WTC11 (cell line): Measurements from ENCODE around the gene PAIP1. TPM values are rescaled to one million over a fixed set of nuclear protein-coding genes. Genes with fewer than 3 reads are reported as not detected.
A peak's percentile ranks its signal among the peaks of the same experiment; 100 is the strongest.

Experiments used
- ATAC-seq: fragments of 200-7000 bp; cut with Tn5 transposase; 2 replicates; pipeline ENCODE4 v1.10.0; 2021; ENCODE audit warnings: mild to moderate bottlenecking, moderate library complexity
- Bru-seq: library from RNA; stranded (reverse); fragments of 400-500 nt; gene quantifications from one replicate; lab custom pipeline; 2021; lab: Mats Ljungman, UMichigan
- CTCF ChIA-PET: fragments of 300-600 bp; sonication (Branson Sonifier 250); formaldehyde crosslinking; loops from one replicate; lab custom pipeline; 2021; ENCODE audit warnings: antibody characterized with exemption; lab: Charles Lee
- POLR2A ChIA-PET: fragments of 350-600 bp; sonication (Branson Sonifier 250); formaldehyde crosslinking; loops from one replicate; lab custom pipeline; 2021; ENCODE audit warnings: antibody characterized with exemption; lab: Charles Lee
- DNase-seq: peaks from one replicate; pipeline ENCODE4 v3.0.0; 2021; ENCODE audit warnings: low spot score
- H3K27ac Mint-ChIP-seq: 2 replicates; pipeline ENCODE4 v1.8.0; 2021; ENCODE audit warnings: mixed read lengths
- H3K27me3 Mint-ChIP-seq: 2 replicates; pipeline ENCODE4 v1.8.0; 2021; ENCODE audit warnings: low read depth, mild to moderate bottlenecking, moderate library complexity, mixed read lengths
- H3K36me3 Mint-ChIP-seq: 2 replicates; pipeline ENCODE4 v1.8.0; 2021; ENCODE audit warnings: mixed read lengths
- H3K4me1 Mint-ChIP-seq: 2 replicates; pipeline ENCODE4 v1.8.0; 2022; ENCODE audit warnings: mixed read lengths
- H3K4me3 Mint-ChIP-seq: 2 replicates; pipeline ENCODE4 v1.8.0; 2021; ENCODE audit warnings: mild to moderate bottlenecking, moderate library complexity, mixed read lengths
- H3K9me3 Mint-ChIP-seq: 2 replicates; pipeline ENCODE4 v1.8.0; 2021; ENCODE audit warnings: mixed read lengths
- AR ChIP-seq: fragments of 250-450 bp; sonication (Bioruptor Pico); IDR thresholded peaks from 2 replicates; pipeline ENCODE4 v1.9.0; 2021; ENCODE audit warnings: mild to moderate bottlenecking
- ATF1 ChIP-seq: sonication (generic); formaldehyde crosslinking; IDR thresholded peaks from 2 replicates; pipeline ENCODE4 v1.8.1; 2023; ENCODE audit warnings: mild to moderate bottlenecking, moderate library complexity, missing genetic modification reagents
- ETV6 ChIP-seq: sonication (generic); formaldehyde crosslinking; IDR thresholded peaks from 2 replicates; pipeline ENCODE4 v1.8.1; 2022; ENCODE audit warnings: mild to moderate bottlenecking, missing genetic modification reagents
- GABPB1 ChIP-seq: sonication (generic); formaldehyde crosslinking; IDR thresholded peaks from 2 replicates; pipeline ENCODE4 v1.8.1; 2023; ENCODE audit warnings: mild to moderate bottlenecking, missing genetic modification reagents
- GRHL2 ChIP-seq: fragments of 250-450 bp; sonication (Bioruptor Pico); IDR thresholded peaks from 2 replicates; pipeline ENCODE4 v1.8.0; 2022; ENCODE audit warnings: mild to moderate bottlenecking, moderate library complexity; ENCODE audit not compliant: insufficient replicate concordance, severe bottlenecking
- IRF2 ChIP-seq: sonication (generic); formaldehyde crosslinking; IDR thresholded peaks from 2 replicates; pipeline ENCODE4 v1.8.0; 2022; ENCODE audit warnings: low read depth, missing genetic modification reagents, borderline replicate concordance
- NFYB ChIP-seq: sonication (generic); formaldehyde crosslinking; conservative IDR thresholded peaks from 2 replicates; pipeline ENCODE4 v1.8.0; 2022; ENCODE audit warnings: low read depth, missing genetic modification reagents
- NR2C2 ChIP-seq: sonication (generic); formaldehyde crosslinking; IDR thresholded peaks from 2 replicates; pipeline ENCODE4 v1.8.0; 2022; ENCODE audit warnings: mild to moderate bottlenecking, missing genetic modification reagents
- PRDM15 ChIP-seq: sonication (generic); formaldehyde crosslinking; IDR thresholded peaks from 2 replicates; pipeline ENCODE4 v1.8.0; 2022; ENCODE audit warnings: missing genetic modification reagents
- SMAD4 ChIP-seq: sonication (generic); formaldehyde crosslinking; IDR thresholded peaks from 2 replicates; pipeline ENCODE4 v1.8.0; 2022; ENCODE audit warnings: mild to moderate bottlenecking, missing genetic modification reagents
- TP53 ChIP-seq: sonication (generic); formaldehyde crosslinking; IDR thresholded peaks from 2 replicates; pipeline ENCODE4 v1.8.1; 2023; ENCODE audit warnings: mild to moderate bottlenecking, missing genetic modification reagents
- ZBTB21 ChIP-seq: sonication (generic); formaldehyde crosslinking; IDR thresholded peaks from 2 replicates; pipeline ENCODE4 v1.8.1; 2023; ENCODE audit warnings: mild to moderate bottlenecking, missing genetic modification reagents, borderline replicate concordance
- ZNF317 ChIP-seq: sonication (generic); formaldehyde crosslinking; IDR thresholded peaks from 2 replicates; pipeline ENCODE4 v1.8.1; 2023; ENCODE audit warnings: low read depth, mild to moderate bottlenecking, moderate library complexity, missing genetic modification reagents, borderline replicate concordance
- ZNF416 ChIP-seq: fragments of 250-450 bp; sonication (Bioruptor Pico); IDR thresholded peaks from 2 replicates; pipeline ENCODE4 v1.9.0; 2021; ENCODE audit warnings: mild to moderate bottlenecking, inconsistent platforms
- ZNF512 ChIP-seq: sonication (generic); formaldehyde crosslinking; IDR thresholded peaks from 2 replicates; pipeline ENCODE4 v1.8.1; 2022; ENCODE audit warnings: missing genetic modification reagents, borderline replicate concordance
- long read RNA-seq, 3 experiments: library from RNA in 1 of 3; library from capped mRNA in 1 of 3; library from polyadenylated mRNA in 1 of 3; unstranded in 2 of 3; stranded (forward) in 1 of 3; transcript quantifications; one replicate each; pipeline ENCODE4 v2.0.0, GENCODE V29; 2021
- total RNA-seq: library from RNA; stranded (reverse); gene quantifications from 3 replicates; pipeline ENCODE4 v1.2.3, GENCODE V29; 2021
- TF ChIP-seq, protein P1 (sequence below): sonication (generic); formaldehyde crosslinking; IDR thresholded peaks from 2 replicates; pipeline ENCODE4 v1.8.1; 2022; ENCODE audit warnings: low read depth, missing genetic modification reagents, borderline replicate concordance
- TF ChIP-seq, protein P2 (sequence below): fragments of 250-450 bp; sonication (Bioruptor Pico); IDR thresholded peaks from 2 replicates; pipeline ENCODE4 v1.9.0; 2021; ENCODE audit warnings: mild to moderate bottlenecking
- TF ChIP-seq, protein P3 (sequence below): fragments of 250-450 bp; sonication (Bioruptor Pico); conservative IDR thresholded peaks from 2 replicates; pipeline ENCODE4 v1.9.0; 2021; ENCODE audit warnings: mild to moderate bottlenecking
- TF ChIP-seq, protein P4 (sequence below): sonication (generic); formaldehyde crosslinking; IDR thresholded peaks from 2 replicates; pipeline ENCODE4 v1.8.1; 2023; ENCODE audit warnings: mild to moderate bottlenecking, missing genetic modification reagents

PAIP1 gene
- total RNA-seq, result 82.5 to 85.2 TPM (median 83.5 TPM) in 3 replicates
- Bru-seq, nascent RNA, result percentile 94 among the genes with signal in this experiment
- long read RNA-seq, experiment 1, transcript PAIP1-201 (11 exons, 2,782 nt), result major isoform, 309 of 548 reads
- long read RNA-seq, experiment 1, transcript PAIP1-203 (11 exons, 1,734 nt), result minor isoform, 164 of 548 reads
- long read RNA-seq, experiment 1, transcript PAIP1-202 (11 exons, 1,814 nt), result minor isoform, 10 of 548 reads
- long read RNA-seq, experiment 1, partial matches to known transcripts, result 18 of 548 reads
- long read RNA-seq, experiment 1, other reads (novel, unspliced or antisense), result 47 of 548 reads
- long read RNA-seq, experiment 2, transcript PAIP1-201 (11 exons, 2,782 nt), result major isoform, 44 of 140 reads
- long read RNA-seq, experiment 2, transcript PAIP1-203 (11 exons, 1,734 nt), result minor isoform, 39 of 140 reads
- long read RNA-seq, experiment 2, partial matches to known transcripts, result 16 of 140 reads
- long read RNA-seq, experiment 2, other reads (novel, unspliced or antisense), result 37 of 140 reads
- long read RNA-seq, experiment 3, transcript PAIP1-202 (11 exons, 1,814 nt), result major isoform, 15 of 49 reads
- long read RNA-seq, experiment 3, transcript PAIP1-203 (11 exons, 1,734 nt), result minor isoform, 7 of 49 reads
- long read RNA-seq, experiment 3, partial matches to known transcripts, result 2 of 49 reads
- long read RNA-seq, experiment 3, other reads (novel, unspliced or antisense), result 25 of 49 reads

- POLR2A ChIA-PET, result interaction anchor here (1.6 kb wide), 1 partner anchor 46 kb away, joined by 6 read pairs; the partner anchor contains the start of gene NNT
- CTCF ChIA-PET, result interaction anchor here (0.6 kb wide), 1 partner anchor 73 kb away, joined by 4 read pairs; no protein-coding TSS in a partner anchor
- Mint-ChIP-seq H3K27ac (peak within 1 kb of the TSS; percentile 90), H3K36me3 (0 out of 2 replicates have a peak, but pooled peaks cover 6% of the 10 kb centered on the region), H3K27me3 (no peaks in the 10 kb centered on the region), H3K4me3 (peak within 1 kb of the TSS; percentile 81), H3K4me1 (peaks cover 19% of the 10 kb centered on the region), H3K9me3 (no peaks in the 10 kb centered on the region)
- peak; percentile 86 for ATAC-seq
- DNase-seq, result peak; percentile 80
- TF ChIP-seq, protein P1, sequence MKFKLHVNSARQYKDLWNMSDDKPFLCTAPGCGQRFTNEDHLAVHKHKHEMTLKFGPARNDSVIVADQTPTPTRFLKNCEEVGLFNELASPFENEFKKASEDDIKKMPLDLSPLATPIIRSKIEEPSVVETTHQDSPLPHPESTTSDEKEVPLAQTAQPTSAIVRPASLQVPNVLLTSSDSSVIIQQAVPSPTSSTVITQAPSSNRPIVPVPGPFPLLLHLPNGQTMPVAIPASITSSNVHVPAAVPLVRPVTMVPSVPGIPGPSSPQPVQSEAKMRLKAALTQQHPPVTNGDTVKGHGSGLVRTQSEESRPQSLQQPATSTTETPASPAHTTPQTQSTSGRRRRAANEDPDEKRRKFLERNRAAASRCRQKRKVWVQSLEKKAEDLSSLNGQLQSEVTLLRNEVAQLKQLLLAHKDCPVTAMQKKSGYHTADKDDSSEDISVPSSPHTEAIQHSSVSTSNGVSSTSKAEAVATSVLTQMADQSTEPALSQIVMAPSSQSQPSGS (CRISPR knock-in tag), result no peak
- TF ChIP-seq SMAD4 (CRISPR knock-in tag), result no peak
- no peak for TF ChIP-seq ZBTB21 (CRISPR knock-in tag)
- no peak for TF ChIP-seq ZNF317
- no peak for TF ChIP-seq NR2C2 (CRISPR knock-in tag)
- TF ChIP-seq, protein P2, sequence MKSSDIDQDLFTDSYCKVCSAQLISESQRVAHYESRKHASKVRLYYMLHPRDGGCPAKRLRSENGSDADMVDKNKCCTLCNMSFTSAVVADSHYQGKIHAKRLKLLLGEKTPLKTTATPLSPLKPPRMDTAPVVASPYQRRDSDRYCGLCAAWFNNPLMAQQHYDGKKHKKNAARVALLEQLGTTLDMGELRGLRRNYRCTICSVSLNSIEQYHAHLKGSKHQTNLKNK, result no peak
- TF ChIP-seq PRDM15 (CRISPR knock-in tag), result no peak
- no peak for TF ChIP-seq TP53 (CRISPR knock-in tag)
- no peak for TF ChIP-seq ATF1
- TF ChIP-seq GRHL2 (CRISPR knock-in tag), result no peak
- no peak for TF ChIP-seq ZNF512 (CRISPR knock-in tag)
- TF ChIP-seq, protein P3, sequence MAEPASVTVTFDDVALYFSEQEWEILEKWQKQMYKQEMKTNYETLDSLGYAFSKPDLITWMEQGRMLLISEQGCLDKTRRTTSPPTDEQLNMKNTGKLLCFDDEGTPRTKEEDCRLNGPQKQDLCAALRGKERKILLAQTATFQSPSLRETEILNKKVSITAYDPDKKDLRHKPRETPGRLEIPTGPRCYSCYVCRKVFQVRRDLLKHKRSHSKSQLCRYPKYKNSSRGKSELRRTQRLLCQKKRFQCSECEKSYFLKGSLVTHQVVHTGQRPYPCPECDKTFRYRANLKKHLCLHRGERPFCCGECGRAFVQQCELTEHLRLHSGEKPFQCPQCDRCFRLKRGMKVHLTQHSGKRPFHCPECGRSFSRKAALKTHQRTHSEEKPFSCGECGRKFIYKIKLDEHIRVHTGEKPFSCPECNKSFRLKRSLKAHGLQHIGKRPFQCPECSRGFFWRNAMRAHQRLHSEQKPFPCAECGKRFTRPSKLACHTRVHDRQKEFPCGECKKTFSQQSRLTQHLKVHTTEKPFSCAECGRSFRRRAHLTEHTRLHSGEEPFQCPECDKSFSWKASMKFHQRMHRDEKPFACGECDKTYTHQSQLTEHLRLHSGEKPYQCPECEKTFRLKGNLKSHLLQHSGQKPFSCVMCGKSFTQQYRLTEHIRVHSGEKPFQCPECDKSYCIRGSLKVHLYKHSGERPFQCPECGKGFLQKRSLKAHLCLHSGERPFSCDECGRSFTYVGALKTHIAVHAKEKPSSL (CRISPR knock-in tag), result no peak
- TF ChIP-seq ETV6, result no peak
- no peak; the same call in 1 of the 2 replicates for TF ChIP-seq NFYB (CRISPR knock-in tag)
- 0 out of 2 replicates have a peak, but pooled peaks have one; percentile 0 for TF ChIP-seq GABPB1 (CRISPR knock-in tag)
- no peak for TF ChIP-seq IRF2 (CRISPR knock-in tag)
- TF ChIP-seq ZNF416 (CRISPR knock-in tag), result 0 out of 2 replicates have a peak, but pooled peaks have one; percentile 37
- no peak for TF ChIP-seq AR (CRISPR knock-in tag)
- TF ChIP-seq, protein P4, sequence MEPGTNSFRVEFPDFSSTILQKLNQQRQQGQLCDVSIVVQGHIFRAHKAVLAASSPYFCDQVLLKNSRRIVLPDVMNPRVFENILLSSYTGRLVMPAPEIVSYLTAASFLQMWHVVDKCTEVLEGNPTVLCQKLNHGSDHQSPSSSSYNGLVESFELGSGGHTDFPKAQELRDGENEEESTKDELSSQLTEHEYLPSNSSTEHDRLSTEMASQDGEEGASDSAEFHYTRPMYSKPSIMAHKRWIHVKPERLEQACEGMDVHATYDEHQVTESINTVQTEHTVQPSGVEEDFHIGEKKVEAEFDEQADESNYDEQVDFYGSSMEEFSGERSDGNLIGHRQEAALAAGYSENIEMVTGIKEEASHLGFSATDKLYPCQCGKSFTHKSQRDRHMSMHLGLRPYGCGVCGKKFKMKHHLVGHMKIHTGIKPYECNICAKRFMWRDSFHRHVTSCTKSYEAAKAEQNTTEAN (CRISPR knock-in tag), result no peak
Measured at GRCh38 chr5:43556857-43557542, at the start of gene PAIP1. Gene PAIP1, minus strand, starts transcription at chr5:43557077. Its CDS starts 231 bp downstream, at chr5:43556846.
